HepG2 (cell line): Measurements from ENCODE around the gene PTX4. TPM values are rescaled to one million over a fixed set of nuclear protein-coding genes. Genes with fewer than 3 reads are reported as not detected.
"Not testable (repeated sequence)": the region's sequence is repeated elsewhere in the genome, so short reads cannot be mapped to it uniquely, and the experiment has no call there.

Experiments used
- ATAC-seq: fragments of 200-7000 bp; cut with Tn5 transposase; 3 replicates; pipeline ENCODE4 v1.9.1; 2020; ENCODE audit warnings: mild to moderate bottlenecking, moderate library complexity
- BruUV-seq: library from RNA; stranded (reverse); fragments of 400-500 nt; replicated peaks from 2 replicates; lab custom pipeline; 2021; lab: Mats Ljungman, UMichigan
- CTCF ChIA-PET: fragments of 300-600 bp; formaldehyde crosslinking; extraction: SDS; loops from one replicate; lab custom pipeline; 2021; ENCODE audit warnings: low total read pairs, inconsistent platforms, low intra/inter-chr PET ratio; lab: Yijun Ruan, JAX
- POLR2A ChIA-PET: fragments of 350-600 bp; sonication (Branson Sonifier 250); formaldehyde crosslinking; loops from one replicate; lab custom pipeline; 2020; ENCODE audit warnings: antibody characterized with exemption, inconsistent platforms; lab: Yijun Ruan, JAX
- DNase-seq: peaks from one replicate; pipeline ENCODE4 v3.0.0-alpha.2; 2015; ENCODE audit warnings: low spot score
- FAIRE-seq: peaks from 3 replicates; lab custom pipeline; 2011; peaks lifted over from hg19 to GRCh38; lab: Jason Lieb, UNC
- H2AFZ ChIP-seq: one replicate; pipeline ENCODE4 v1.6.1; 2011; ENCODE audit warnings: low read length, inconsistent platforms
- H3K27ac ChIP-seq: fragments of 300-600 bp; 3 replicates; pipeline ENCODE4 v1.8.0; 2011; ENCODE audit warnings: mixed run types, mild to moderate bottlenecking, mixed read lengths, low read length, inconsistent platforms; ENCODE audit not compliant: insufficient read depth; ENCODE audit errors: extremely low read length
- H3K27me3 ChIP-seq, 2 experiments: fragments of 200-600 bp in 1 of 2; 2 replicates in 1 of 2; 3 replicates in 1 of 2; pipeline versions ENCODE4 v1.6.0 to v1.8.0; 2011; ENCODE audit warnings: low read length in 2 of 2, mild to moderate bottlenecking in 2 of 2, moderate library complexity in 2 of 2, inconsistent platforms in 1 of 2; ENCODE audit not compliant: insufficient read depth in 2 of 2, control insufficient read depth in 1 of 2
- H3K36me3 ChIP-seq, 2 experiments: fragments of 200-600 bp in 1 of 2; replicated peaks in 1 of 2; 2 replicates in 1 of 2; 3 replicates in 1 of 2; pipeline versions ENCODE4 v1.5.1 to v1.8.0; 2011; ENCODE audit warnings: low read length in 2 of 2, inconsistent platforms in 1 of 2; ENCODE audit not compliant: insufficient read depth in 2 of 2, control insufficient read depth in 1 of 2
- H3K4me1 ChIP-seq: 2 replicates; pipeline ENCODE4 v1.5.1; 2012; ENCODE audit warnings: low read length, inconsistent platforms; ENCODE audit not compliant: insufficient read depth
- H3K4me2 ChIP-seq: 2 replicates; pipeline ENCODE4 v1.6.0; 2011; ENCODE audit warnings: low read depth, low read length, inconsistent platforms
- H3K4me3 ChIP-seq, 3 experiments: fragments of 200-600 bp in 1 of 3; sonication (generic), shearing (Covaris generic) in 1 of 3; replicated peaks in 1 of 3; 2 replicates each; pipeline ENCODE4 v1.5.1; 2011 to 2016; ENCODE audit warnings: low read length in 3 of 3, inconsistent platforms in 2 of 3, low read depth in 2 of 3, mild to moderate bottlenecking in 2 of 3, control low read depth in 1 of 3, mixed read lengths in 1 of 3; ENCODE audit not compliant: insufficient read depth in 1 of 3
- H3K79me2 ChIP-seq: one replicate; pipeline ENCODE4 v1.6.1; 2011; ENCODE audit warnings: low read length, inconsistent platforms; ENCODE audit not compliant: insufficient read depth
- H3K9ac ChIP-seq: 2 replicates; pipeline ENCODE4 v1.6.0; 2011; ENCODE audit warnings: mild to moderate bottlenecking, low read depth, low read length, inconsistent platforms; ENCODE audit not compliant: insufficient read depth
- H3K9me3 ChIP-seq: 2 replicates; pipeline ENCODE4 v1.5.1; 2012; ENCODE audit warnings: mild to moderate bottlenecking, low read length
- H4K20me1 ChIP-seq: 2 replicates; pipeline ENCODE4 v1.6.0; 2011; ENCODE audit warnings: inconsistent platforms, mild to moderate bottlenecking, low read length, moderate library complexity; ENCODE audit not compliant: insufficient read depth
- ATAD3A ChIP-seq: sonication (generic); formaldehyde crosslinking; IDR thresholded peaks from 2 replicates; pipeline ENCODE4 v1.4.0; 2020; ENCODE audit warnings: missing genetic modification reagents
- ELF4 ChIP-seq: sonication (generic); formaldehyde crosslinking; IDR thresholded peaks from 2 replicates; pipeline ENCODE4 v1.5.0; 2020; ENCODE audit warnings: missing genetic modification reagents, mild to moderate bottlenecking, moderate library complexity, borderline replicate concordance
- ETV6 ChIP-seq: sonication (generic); formaldehyde crosslinking; conservative IDR thresholded peaks from 2 replicates; pipeline ENCODE4 v1.4.0; 2020; ENCODE audit warnings: missing genetic modification reagents
- HMGA1 ChIP-seq: sonication (generic); formaldehyde crosslinking; conservative IDR thresholded peaks from 2 replicates; pipeline ENCODE4 v1.4.0; 2020; ENCODE audit warnings: missing genetic modification reagents
- IRF9 ChIP-seq: sonication (generic); formaldehyde crosslinking; IDR thresholded peaks from 2 replicates; pipeline ENCODE4 v1.8.0; 2022; ENCODE audit warnings: missing genetic modification reagents, mild to moderate bottlenecking, borderline replicate concordance
- KLF15 ChIP-seq: sonication (generic); formaldehyde crosslinking; IDR thresholded peaks from 2 replicates; pipeline ENCODE4 v1.8.1; 2023; ENCODE audit warnings: borderline replicate concordance, mild to moderate bottlenecking, inconsistent platforms, missing genetic modification reagents, mixed read lengths
- NR2F1 ChIP-seq, 2 experiments: fragments of 450-650 bp in 1 of 2; formaldehyde crosslinking in 1 of 2; IDR thresholded peaks; 2 replicates each; pipeline versions ENCODE4 v1.5.0 to v1.6.1; 2016 to 2020; ENCODE audit warnings: mild to moderate bottlenecking in 1 of 2, missing compliant biosample characterization in 1 of 2, missing genetic modification reagents in 1 of 2, moderate library complexity in 1 of 2
- RBM39 ChIP-seq: fragments of 200-400 bp; formaldehyde crosslinking; IDR thresholded peaks from one replicate; pipeline ENCODE4 v1.6.1; 2018; ENCODE audit warnings: antibody characterized with exemption, mild to moderate bottlenecking, low read depth, low read length; ENCODE audit not compliant: poor library complexity, severe bottlenecking
- RELA ChIP-seq: sonication (generic); formaldehyde crosslinking; IDR thresholded peaks from 2 replicates; pipeline ENCODE4 v1.4.0; 2020; ENCODE audit warnings: missing genetic modification reagents
- SALL1 ChIP-seq: sonication (generic); formaldehyde crosslinking; IDR thresholded peaks from 2 replicates; pipeline ENCODE4 v1.8.0; 2022; ENCODE audit warnings: mild to moderate bottlenecking, missing genetic modification reagents
- SIX4 ChIP-seq: sonication (generic); formaldehyde crosslinking; IDR thresholded peaks from 2 replicates; pipeline ENCODE4 v1.4.0; 2020; ENCODE audit warnings: missing genetic modification reagents
- SMARCE1 ChIP-seq: fragments of 450-650 bp; IDR thresholded peaks from 2 replicates; pipeline ENCODE4 v1.6.1; 2017; ENCODE audit warnings: borderline replicate concordance
- XBP1 ChIP-seq: sonication (generic); formaldehyde crosslinking; IDR thresholded peaks from 2 replicates; pipeline ENCODE4 v1.5.0; 2020; ENCODE audit warnings: missing genetic modification reagents
- ZC3H13 ChIP-seq: sonication (generic); formaldehyde crosslinking; IDR thresholded peaks from 2 replicates; pipeline ENCODE4 v1.8.1; 2023; ENCODE audit warnings: mild to moderate bottlenecking, missing genetic modification reagents, moderate library complexity
- ZFP41 ChIP-seq: sonication (generic); formaldehyde crosslinking; IDR thresholded peaks from 2 replicates; pipeline ENCODE4 v1.4.0; 2020; ENCODE audit warnings: mild to moderate bottlenecking, missing genetic modification reagents, borderline replicate concordance
- ZNF138 ChIP-seq: sonication (generic); formaldehyde crosslinking; IDR thresholded peaks from 2 replicates; pipeline ENCODE4 v1.5.0; 2020; ENCODE audit warnings: mild to moderate bottlenecking, low read depth, missing genetic modification reagents
- ZNF383 ChIP-seq: sonication (generic); formaldehyde crosslinking; IDR thresholded peaks from 2 replicates; pipeline ENCODE4 v1.4.0; 2020; ENCODE audit warnings: missing genetic modification reagents, mild to moderate bottlenecking, borderline replicate concordance
- ZNF552 ChIP-seq: sonication (generic); formaldehyde crosslinking; IDR thresholded peaks from 2 replicates; pipeline ENCODE4 v1.9.0; 2022; ENCODE audit warnings: missing genetic modification reagents, mild to moderate bottlenecking, borderline replicate concordance
- ZNF770 ChIP-seq: sonication (generic); formaldehyde crosslinking; IDR thresholded peaks from 2 replicates; pipeline ENCODE4 v1.5.0; 2020; ENCODE audit warnings: mild to moderate bottlenecking, missing genetic modification reagents
- WGBS: methylation state at CpG from one replicate; pipeline ENCODE4 v1.1.6; 2017; ENCODE audit warnings: low lambda C conversion rate; 5-methylcytosine and 5-hydroxymethylcytosine counted together
- in situ Hi-C: cut with HindIII; loops from 2 replicates; pipeline ENCODE4 v1.10.0; 2017; ENCODE audit warnings: low pct_unique_long_range_greater_than_20kb; ENCODE audit not compliant: extremely low pct_ligation_motif_present
- intact Hi-C: fragments of 100-400 bp; cut with micrococcal nuclease; formaldehyde crosslinking; loops from one replicate; pipeline ENCODE4 v1.10.0; 2022; ENCODE audit not compliant: unreplicated experiment
- polyA plus RNA-seq, 8 experiments: library from polyadenylated mRNA; depleted of rRNA in 3 of 8; stranded (reverse) in 7 of 8; unstranded in 1 of 8; fragments of >200 nt; fragmentation: Illumina TruSeq in 4 of 8; extraction: Trizol in 4 of 8; gene quantifications; 2 replicates each; pipeline versions ENCODE4 v1.2.1 to v1.2.3, GENCODE V29; 2011 to 2016; ENCODE audit warnings: low read depth in 4 of 8, missing spikeins in 1 of 8, mixed read lengths in 1 of 8; ENCODE audit not compliant: insufficient read depth in 1 of 8
- total RNA-seq, 5 experiments: library from RNA; depleted of rRNA; stranded (reverse); fragments of >200 nt; fragmentation: Illumina TruSeq; extraction: Trizol; gene quantifications; 2 replicates each; pipeline ENCODE4 v1.2.3, GENCODE V29; 2016; ENCODE audit warnings: low read depth in 1 of 5

The PTX4 gene
- total and polyA plus RNA-seq, 2 of the 13 experiments (the other 11 are each of a cell fraction or from before 2014, with no cell fraction given), result 0.04 TPM; not detected in 1

- Histone ChIP-seq H3K4me1 (peaks cover 44% of the 10 kb centered on the region), H4K20me1 (no peaks in the 10 kb centered on the region), H3K4me2 (no peak overlapping the region), H3K36me3 (peaks cover 0 to 1% of the 10 kb centered on the region in 2 experiments; a peak in 1 of 5 replicates), H3K27ac (no peak overlapping the region), H2AFZ (no peak overlapping the region), H3K79me2 (peaks cover 39% of the 10 kb centered on the region), H3K9ac (no peak overlapping the region), H3K27me3 (no peaks in the 10 kb centered on the region; a peak in 1 of 5 replicates), H3K9me3 (no peaks in the 10 kb centered on the region), H3K4me3 (no peak overlapping the region)
- intact Hi-C loops (no loop called here), in situ Hi-C loops (no loop called here)
- FAIRE-seq (no peak), DNase-seq (no peak), ATAC-seq (no peak)
- ChIA-PET POLR2A (no interaction called here), CTCF (no interaction called here)
- TF ChIP-seq IRF9 (CRISPR knock-in tag) (no peak), ZNF552 (CRISPR knock-in tag) (no peak), ZNF138 (no peak), NR2F1 (CRISPR knock-in tag; IDR thresholded peaks at IDR 0.05) (no peak), ZNF770 (CRISPR knock-in tag) (no peak), SALL1 (CRISPR knock-in tag) (no peak), ZFP41 (no peak), ETV6 (CRISPR knock-in tag) (no peak), KLF15 (CRISPR knock-in tag) (no peak), RBM39 (no peak), HMGA1 (no peak), ZNF383 (CRISPR knock-in tag) (no peak), ELF4 (CRISPR knock-in tag) (no peak), RELA (CRISPR knock-in tag) (no peak), ZC3H13 (no peak), SIX4 (CRISPR knock-in tag) (no peak), ATAD3A (CRISPR knock-in tag) (no peak), XBP1 (CRISPR knock-in tag) (no peak), SMARCE1 (no peak)
- no TSS peak for BruUV-seq
- 91% methylated on average over 20 of the region's 20 CpGs for WGBS
Observed at GRCh38 chr16:1469693-1470201, 19.0 kb downstream of the PTX4 start.

DNA sequence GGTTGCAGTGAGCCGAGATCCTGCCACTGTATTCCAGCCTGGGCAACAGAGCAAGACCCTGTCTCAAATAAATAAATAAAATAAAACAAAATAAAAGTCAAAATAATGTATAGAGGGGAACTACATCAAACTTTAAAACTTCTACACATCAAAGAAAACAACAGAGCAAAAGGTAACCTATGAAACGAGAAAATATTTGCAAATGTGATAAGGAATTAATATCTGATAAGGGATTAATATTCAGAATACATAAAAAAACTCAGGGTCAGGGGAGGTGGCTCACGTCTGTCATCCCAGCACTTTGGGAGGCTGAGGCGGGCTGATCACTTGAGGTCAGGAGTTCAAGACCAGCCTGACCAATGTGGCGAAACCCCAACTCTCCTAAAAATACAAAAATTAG, 19.6 kb downstream of the PTX4 start:
- H3K36me3 ChIP-seq, H3K27me3 ChIP-seq, intact Hi-C loops, H3K4me3 ChIP-seq, CTCF ChIA-PET, H3K9ac ChIP-seq, H4K20me1 ChIP-seq, H2AFZ ChIP-seq, ATAC-seq, H3K9me3 ChIP-seq, FAIRE-seq, POLR2A ChIA-PET, DNase-seq, H3K27ac ChIP-seq, H3K4me2 ChIP-seq, in situ Hi-C loops, BruUV-seq: not testable (repeated sequence)
- WGBS, result 85% methylated on average over 5 of the region's 5 CpGs
- peaks cover 41% of the 10 kb centered on the region for H3K4me1 ChIP-seq
- H3K79me2 ChIP-seq, result peaks cover 36% of the 10 kb centered on the region
